PC-9 (cell line): ENCODE data around the gene IGSF8. TPM values are rescaled to one million over a fixed set of nuclear protein-coding genes. Genes with fewer than 3 reads are reported as not detected.

Experiments used
- BruUV-seq: library from RNA; stranded (reverse); fragments of 400-500 nt; replicated peaks from 2 replicates; lab custom pipeline; 2021; lab: Mats Ljungman, UMichigan
- CTCF ChIA-PET: fragments of 300-600 bp; sonication (Branson Sonifier 250); formaldehyde crosslinking; loops from one replicate; lab custom pipeline; 2022; ENCODE audit warnings: antibody characterized with exemption; lab: Charles Lee
- POLR2A ChIA-PET: fragments of 300-600 bp; sonication (Branson Sonifier 250); formaldehyde crosslinking; loops from one replicate; lab custom pipeline; 2022; ENCODE audit warnings: antibody characterized with exemption; ENCODE audit not compliant: unreplicated experiment; lab: Charles Lee
- DNase-seq, 2 experiments: peaks; one replicate each; pipeline versions ENCODE4 v3.0.0 to v3.0.0-alpha.2; 2015 to 2022; ENCODE audit warnings: mixed read lengths in 1 of 2
- H2AFZ ChIP-seq: fragments of 200-600 bp; sonication (generic); 2 replicates; pipeline ENCODE4 v1.8.1; 2017; ENCODE audit warnings: antibody characterized with exemption
- H3F3A ChIP-seq: fragments of 200-600 bp; sonication (generic); 2 replicates; pipeline ENCODE4 v1.8.1; 2017; ENCODE audit warnings: antibody characterized with exemption, mild to moderate bottlenecking, low read depth; ENCODE audit not compliant: insufficient read depth
- H3K27ac ChIP-seq: fragments of 200-600 bp; sonication (generic); 2 replicates; pipeline ENCODE4 v1.6.1; 2016; ENCODE audit warnings: mixed run types
- H3K27me3 ChIP-seq: fragments of 200-600 bp; sonication (generic); 2 replicates; pipeline ENCODE4 v1.6.1; 2016; ENCODE audit warnings: low read depth, mixed run types; ENCODE audit not compliant: insufficient read depth
- H3K36me3 ChIP-seq: fragments of 200-600 bp; sonication (generic); 2 replicates; pipeline ENCODE4 v1.6.1; 2016; ENCODE audit warnings: low read depth, mixed run types
- H3K4me1 ChIP-seq: fragments of 200-600 bp; sonication (generic); replicated peaks from 2 replicates; pipeline ENCODE4 v1.6.1; 2016; ENCODE audit warnings: mixed run types; ENCODE audit not compliant: insufficient read depth
- H3K4me2 ChIP-seq: fragments of 200-600 bp; sonication (generic); 2 replicates; pipeline ENCODE4 v1.6.1; 2017; ENCODE audit warnings: mixed run types
- H3K4me3 ChIP-seq: fragments of 200-600 bp; sonication (generic); 2 replicates; pipeline ENCODE4 v1.6.1; 2016; ENCODE audit warnings: mixed run types
- H3K79me2 ChIP-seq: fragments of 200-600 bp; sonication (generic); 2 replicates; pipeline ENCODE4 v1.6.1; 2017; ENCODE audit warnings: low read depth, mixed run types
- H3K9me2 ChIP-seq: fragments of 200-600 bp; sonication (generic); 2 replicates; pipeline ENCODE4 v1.8.1; 2017; ENCODE audit warnings: mild to moderate bottlenecking; ENCODE audit not compliant: insufficient read depth
- H3K9me3 ChIP-seq: fragments of 200-600 bp; sonication (generic); 2 replicates; pipeline ENCODE4 v1.8.1; 2016; ENCODE audit warnings: low read depth; ENCODE audit not compliant: insufficient read depth
- H4K20me1 ChIP-seq: fragments of 200-600 bp; sonication (generic); 2 replicates; pipeline ENCODE4 v1.8.1; 2017; ENCODE audit not compliant: insufficient read depth
- CTCF ChIP-seq: fragments of 200-600 bp; sonication (generic); conservative IDR thresholded peaks from 2 replicates; pipeline ENCODE4 v1.6.1; 2017; ENCODE audit warnings: mixed run types, antibody characterized with exemption, mild to moderate bottlenecking, moderate library complexity
- EZH2 ChIP-seq: fragments of 200-600 bp; sonication (generic); IDR thresholded peaks from 2 replicates; pipeline ENCODE4 v1.8.0; 2017; ENCODE audit warnings: antibody characterized with exemption, low read depth
- intact Hi-C: fragments of 100-400 bp; cut with micrococcal nuclease; formaldehyde crosslinking; loops from one replicate; pipeline ENCODE4 v1.10.0; 2022; ENCODE audit not compliant: unreplicated experiment
- total RNA-seq: library from RNA; stranded (reverse); gene quantifications from 2 replicates; pipeline ENCODE4 v1.2.3, GENCODE V29; 2021

IGSF8 gene
- total RNA-seq, 1 experiment from 2014 or later, result 27.4 TPM

GRCh38 chr1:160064746-160065145 is 33.7 kb downstream of the IGSF8 start:
- BruUV-seq, result no TSS peak
- no peak for DNase-seq
- Histone ChIP-seq H3K9me3 (no peaks in the 10 kb centered on the region), H3K79me2 (no peaks in the 10 kb centered on the region), H4K20me1 (no peaks in the 10 kb centered on the region), H3K9me2 (no peaks in the 10 kb centered on the region), H3K4me2 (no peak overlapping the region), H3K36me3 (no peaks in the 10 kb centered on the region), H3K4me3 (no peak overlapping the region), H2AFZ (no peak overlapping the region), H3F3A (no peaks in the 10 kb centered on the region), H3K4me1 (peaks cover 6% of the 10 kb centered on the region; the same call in 1 of the 2 replicates), H3K27ac (no peak overlapping the region), H3K27me3 (peaks cover 30% of the 10 kb centered on the region)
- no peak for TF ChIP-seq EZH2
- no peak for TF ChIP-seq CTCF
- CTCF ChIA-PET, result no interaction called here
- intact Hi-C loops, result no loop called here
- POLR2A ChIA-PET, result no interaction called here

GRCh38 chr1:160064164-160064563 is 34.3 kb downstream of the IGSF8 start:
- no TSS peak for BruUV-seq
- TF ChIP-seq EZH2 (no peak), CTCF (no peak)
- intact Hi-C loops, result no loop called here
- no peaks in the 10 kb centered on the region for H3K9me2 ChIP-seq
- H3K4me2 ChIP-seq, result no peak overlapping the region
- H3K27me3 ChIP-seq, result peaks cover 30% of the 10 kb centered on the region; the same call in 1 of the 2 replicates
- H3K4me1 ChIP-seq, result peaks cover 6% of the 10 kb centered on the region; the same call in 1 of the 2 replicates
- ChIA-PET POLR2A (no interaction called here), CTCF (no interaction called here)
- no peaks in the 10 kb centered on the region for H3K9me3 ChIP-seq
- H3K79me2 ChIP-seq, result no peaks in the 10 kb centered on the region
- H3K4me3 ChIP-seq, result no peak overlapping the region
- no peaks in the 10 kb centered on the region for H3K36me3 ChIP-seq
- no peak overlapping the region for H3K27ac ChIP-seq
- H3F3A ChIP-seq, result no peaks in the 10 kb centered on the region
- H4K20me1 ChIP-seq, result no peaks in the 10 kb centered on the region
- no peak for DNase-seq
- no peak overlapping the region for H2AFZ ChIP-seq

- Histone ChIP-seq H3K36me3 (no peaks in the 10 kb centered on the region), H3K9me3 (no peaks in the 10 kb centered on the region), H3K4me1 (peaks cover 6% of the 10 kb centered on the region; the same call in 1 of the 2 replicates), H3K27ac (no peak overlapping the region), H3K9me2 (no peaks in the 10 kb centered on the region), H3K4me3 (no peak overlapping the region), H3K27me3 (peaks cover 32% of the 10 kb centered on the region), H4K20me1 (no peaks in the 10 kb centered on the region), H3F3A (no peaks in the 10 kb centered on the region), H3K4me2 (no peak overlapping the region), H3K79me2 (no peaks in the 10 kb centered on the region), H2AFZ (no peak overlapping the region)
- POLR2A ChIA-PET, result no interaction called here
- BruUV-seq, result no TSS peak
- intact Hi-C loops, result no loop called here
- TF ChIP-seq EZH2 (no peak), CTCF (no peak)
- no peak for DNase-seq
- CTCF ChIA-PET, result interaction anchor here (1.1 kb wide), 1 partner anchor 16 kb away, joined by 4 read pairs; no protein-coding TSS in a partner anchor
These were observed 35.2 kb downstream of the IGSF8 start for GRCh38 chr1:160063176-160063575.
